Heart left ventricle (tissue), 16 donors: Measurements from ENCODE around the gene MAML3. TPM values are rescaled to one million over a fixed set of nuclear protein-coding genes. Genes with fewer than 3 reads are reported as not detected.

Source experiments
- ATAC-seq, 4 donors: fragments of 200-7000 bp; cut with Tn5 transposase; one replicate each; pipeline ENCODE4 v1.9.1; 2020 to 2022; ENCODE audit warnings: moderate library complexity in 4 of 4, mild to moderate bottlenecking in 3 of 4, moderate number of reproducible peaks in 1 of 4
- DNase-seq, 5 donors: peaks; one replicate each; pipeline ENCODE4 v3.0.0-alpha.2; 2020
- H3K27ac ChIP-seq, 12 donors: fragments of 200-600 bp; sonication (generic) in 4 of 12; one replicate each; pipeline versions ENCODE4 v1.5.0 to v1.8.0; 2016 to 2022; ENCODE audit warnings: mild to moderate bottlenecking in 2 of 12
- H3K27me3 ChIP-seq, 9 donors: fragments of 200-600 bp; sonication (generic) in 2 of 9; one replicate each; pipeline versions ENCODE4 v1.5.1 to v1.8.0; 2016 to 2022; ENCODE audit warnings: mild to moderate bottlenecking in 3 of 9
- H3K36me3 ChIP-seq, 9 donors: fragments of 200-600 bp; sonication (generic) in 2 of 9; one replicate each; pipeline versions ENCODE4 v1.5.0 to v1.8.0; 2018 to 2022; ENCODE audit warnings: mild to moderate bottlenecking in 2 of 9
- H3K4me1 ChIP-seq, 12 donors: fragments of 200-600 bp; sonication (generic) in 4 of 12; one replicate each; pipeline versions ENCODE4 v1.5.0 to v1.8.0; 2016 to 2022; ENCODE audit warnings: mild to moderate bottlenecking in 3 of 12
- H3K4me3 ChIP-seq, 12 donors: fragments of 200-600 bp; sonication (generic) in 4 of 12; one replicate each; pipeline versions ENCODE4 v1.5.0 to v1.8.0; 2017 to 2022; ENCODE audit warnings: mild to moderate bottlenecking in 9 of 12, moderate library complexity in 4 of 12
- H3K9me3 ChIP-seq, 12 donors: fragments of 200-600 bp; sonication (generic) in 4 of 12; one replicate each; pipeline versions ENCODE4 v1.5.0 to v1.8.0; 2016 to 2022; ENCODE audit warnings: mild to moderate bottlenecking in 1 of 12
- POLR2A ChIP-seq, 2 donors: fragments of 450-650 bp; IDR thresholded peaks; one replicate each; pipeline ENCODE4 v1.6.1; 2017; ENCODE audit warnings: antibody characterized with exemption in 2 of 2, mild to moderate bottlenecking in 2 of 2, moderate library complexity in 2 of 2
- WGBS, 4 donors: extraction: QIAGEN DNeasy Blood & Tissue Kit in 2 of 4; methylation state at CpG; one replicate each; pipeline versions ENCODE4 v1.1.5 to v1.1.7; 2013 to 2018; 5-methylcytosine and 5-hydroxymethylcytosine counted together
- intact Hi-C, 10 donors: fragments of 100-400 bp; cut with DNase I; formaldehyde crosslinking; loops; one replicate each; pipeline versions ENCODE4 v1.11.1 to v1.14.2; 2022
- polyA plus RNA-seq, 2 donors: library from polyadenylated mRNA; stranded (reverse); fragments of 200-250 nt; gene quantifications; one replicate each; pipeline ENCODE4 v1.2.3, GENCODE V29; 2013
- total RNA-seq, 9 donors: library from RNA; depleted of rRNA in 2 of 9; stranded (reverse); fragments of >200 nt in 2 of 9; fragmentation: NEBNext Ultra II Directional in 3 of 9; extraction: Animal tissue kit (Norgen Biotek cat#: 25700) in 3 of 9; gene quantifications; one replicate each; pipeline versions ENCODE4 v1.1.0 to v1.2.4, GENCODE V29; 2016 to 2023
- TF ChIP-seq, protein P1 (sequence below), 12 donors: fragments of 200-600 bp; sonication (generic) in 4 of 12; IDR thresholded peaks; one replicate each; pipeline versions ENCODE4 v1.5.0 to v1.8.0; 2018 to 2022; ENCODE audit warnings: antibody characterized with exemption in 12 of 12, mild to moderate bottlenecking in 5 of 12
- donor health status: ischemic (EF 13 %, LVEDD 7.1; RV severe dilation, severe dysfunction).
- donor health status: healthy with polysubstance abuse.
- donor health status: DM: no; HTN: yes; CAD: no.
- donor health status: DM: no; HTN: no; CAD: no.
- donor health status: ischemic (EF 25% LVEDD 6.9; RV normal size, moderate dysfunction).
- donor health status: ischemic (EF 25% LVEDD 5.7; RV mildly dilated, moderate dysfunction).
- donor health status: healthy.
- donor health status: DM: yes; HTN: yes; CAD: no.
- donor health status: ischemic (EF 35%, LVEDD 5.7; RV mildly dilated, moderate dysfunction).
- donor health status: nonischemic (EF 11% LVEDD 7.7; RV severe dilation, severe dysfunction).
- donor health status: DM: yes; HTN: yes; CAD: no.
- donor health status: PGD.
- donor health status: ischemic (EF 29% LVEDD 5.4; RV normal size, mild dysfunction).
- donor health status: nonischemic (EF 23%, LVEDD 6.1; RV moderate dilation, normal function).

MAML3 gene
- total and polyA plus RNA-seq, 11 donors = 0.76 to 5.9 (median 2.4) TPM

DNA sequence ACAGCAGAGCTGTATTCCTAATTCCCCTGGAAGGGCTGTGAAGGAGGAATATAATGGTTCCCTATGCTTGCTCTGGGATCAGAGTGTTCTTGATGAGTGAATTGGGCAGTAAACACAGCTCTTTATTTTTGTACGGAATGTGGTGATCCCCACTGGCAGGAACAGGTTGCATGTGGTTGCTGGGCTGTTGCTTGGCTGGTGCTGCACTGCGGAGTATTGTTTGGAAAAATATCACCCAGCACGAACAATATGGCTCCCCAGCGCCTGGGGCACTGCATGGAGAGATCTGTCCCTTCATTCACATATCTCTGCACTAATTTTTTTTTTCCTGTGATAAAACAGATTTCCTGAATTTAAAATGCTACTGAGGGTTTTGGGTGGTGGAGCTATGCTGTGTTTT is 368.6 kb downstream of the MAML3 start:
- H3K4me3 ChIP-seq = no peak overlapping the region
- no peaks in the 10 kb centered on the region for H3K36me3 ChIP-seq
- no peak for TF ChIP-seq POLR2A (IDR thresholded peaks at IDR 0.05)
- TF ChIP-seq, protein P1, sequence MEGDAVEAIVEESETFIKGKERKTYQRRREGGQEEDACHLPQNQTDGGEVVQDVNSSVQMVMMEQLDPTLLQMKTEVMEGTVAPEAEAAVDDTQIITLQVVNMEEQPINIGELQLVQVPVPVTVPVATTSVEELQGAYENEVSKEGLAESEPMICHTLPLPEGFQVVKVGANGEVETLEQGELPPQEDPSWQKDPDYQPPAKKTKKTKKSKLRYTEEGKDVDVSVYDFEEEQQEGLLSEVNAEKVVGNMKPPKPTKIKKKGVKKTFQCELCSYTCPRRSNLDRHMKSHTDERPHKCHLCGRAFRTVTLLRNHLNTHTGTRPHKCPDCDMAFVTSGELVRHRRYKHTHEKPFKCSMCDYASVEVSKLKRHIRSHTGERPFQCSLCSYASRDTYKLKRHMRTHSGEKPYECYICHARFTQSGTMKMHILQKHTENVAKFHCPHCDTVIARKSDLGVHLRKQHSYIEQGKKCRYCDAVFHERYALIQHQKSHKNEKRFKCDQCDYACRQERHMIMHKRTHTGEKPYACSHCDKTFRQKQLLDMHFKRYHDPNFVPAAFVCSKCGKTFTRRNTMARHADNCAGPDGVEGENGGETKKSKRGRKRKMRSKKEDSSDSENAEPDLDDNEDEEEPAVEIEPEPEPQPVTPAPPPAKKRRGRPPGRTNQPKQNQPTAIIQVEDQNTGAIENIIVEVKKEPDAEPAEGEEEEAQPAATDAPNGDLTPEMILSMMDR (IDR thresholded peaks at IDR 0.05) = no peak
- 92 to 97% (median 95%) methylated on average over 4 of the region's 4 CpGs for WGBS, 4 donors
- no peaks in the 10 kb centered on the region for H3K9me3 ChIP-seq
- H3K27ac ChIP-seq = no peak overlapping the region
- DNase-seq (no peak), ATAC-seq (no peak)
- intact Hi-C loops = no loop called here
- no peaks in the 10 kb centered on the region for H3K27me3 ChIP-seq
- H3K4me1 ChIP-seq = peaks cover 0 to 8% (median 0%) of the 10 kb centered on the region in 12 donors

- Histone ChIP-seq H3K27ac (peak overlapping the region in 1 of 12 donors; percentile 18), H3K27me3 (no peaks in the 10 kb centered on the region), H3K36me3 (no peaks in the 10 kb centered on the region), H3K4me1 (peaks cover 0 to 8% (median 0%) of the 10 kb centered on the region in 12 donors), H3K9me3 (no peaks in the 10 kb centered on the region), H3K4me3 (no peak overlapping the region)
- WGBS, 4 donors = 69 to 77% (median 72%) methylated on average over 20 of the region's 20 CpGs
- ATAC-seq (no peak), DNase-seq (no peak)
- TF ChIP-seq POLR2A (IDR thresholded peaks at IDR 0.05) = no peak
- TF ChIP-seq, protein P1 (IDR thresholded peaks at IDR 0.05) = no peak
- intact Hi-C loops = no loop called here
Measured at GRCh38 chr4:139783741-139784484, 370.1 kb downstream of the MAML3 start.

DNA sequence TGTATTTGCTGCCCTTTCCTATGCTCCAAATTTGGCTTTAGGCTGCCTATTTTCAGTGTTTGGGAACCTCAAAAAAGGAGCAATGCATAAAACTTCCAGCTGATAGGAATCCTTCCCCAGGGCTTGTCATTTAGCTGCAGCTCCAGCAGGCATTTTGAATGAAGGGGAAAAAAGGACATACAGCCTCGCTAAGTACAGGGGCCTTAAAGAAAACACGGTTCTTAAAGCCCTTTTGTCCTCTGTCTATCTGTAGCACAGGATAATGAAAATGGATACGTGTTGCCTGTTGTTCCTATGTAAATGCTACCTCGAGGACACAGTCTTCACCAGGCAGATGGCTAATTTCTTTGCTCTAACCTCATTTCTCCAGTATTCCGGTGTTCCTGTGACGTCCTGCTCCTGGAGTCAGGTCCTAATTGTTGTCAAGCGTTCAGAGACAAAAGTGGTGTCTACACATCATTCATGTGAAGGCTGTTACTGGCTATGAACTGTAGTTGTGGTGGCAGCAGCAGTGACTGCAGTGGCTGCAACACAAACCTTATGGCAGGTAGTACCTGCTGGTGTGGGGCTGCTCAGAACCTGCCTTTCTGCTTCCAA is 371.0 kb downstream of the MAML3 start:
- no peaks in the 10 kb centered on the region for H3K9me3 ChIP-seq
- WGBS, 4 donors = 81 to 92% (median 86%) methylated on average over 7 of the region's 7 CpGs
- DNase-seq = no peak
- H3K27me3 ChIP-seq = no peaks in the 10 kb centered on the region
- no peaks in the 10 kb centered on the region for H3K36me3 ChIP-seq
- intact Hi-C loops = no loop called here
- TF ChIP-seq, protein P1 (IDR thresholded peaks at IDR 0.05) = no peak
- TF ChIP-seq POLR2A (IDR thresholded peaks at IDR 0.05) = no peak
- no peak overlapping the region for H3K4me3 ChIP-seq
- ATAC-seq = no peak
- no peak overlapping the region for H3K27ac ChIP-seq
- H3K4me1 ChIP-seq = peaks cover 0 to 8% (median 0%) of the 10 kb centered on the region in 12 donors

- intact Hi-C loops = no loop called here
- Histone ChIP-seq H3K27ac (no peak overlapping the region), H3K9me3 (no peaks in the 10 kb centered on the region), H3K4me3 (no peak overlapping the region), H3K36me3 (no peaks in the 10 kb centered on the region), H3K4me1 (peaks cover 0 to 16% (median 4%) of the 10 kb centered on the region in 12 donors), H3K27me3 (no peaks in the 10 kb centered on the region)
- DNase-seq = no peak
- WGBS, 4 donors = 68 to 87% (median 78%) methylated on average over 3 of the region's 3 CpGs
- no peak for ATAC-seq
- no peak for TF ChIP-seq POLR2A (IDR thresholded peaks at IDR 0.05)
- TF ChIP-seq, protein P1 (IDR thresholded peaks at IDR 0.05) = no peak
Measured at GRCh38 chr4:139781066-139781465, 372.9 kb downstream of the MAML3 start.
